ENCODE results near the gene RAB11FIP2. TPM values are rescaled to one million over a fixed set of nuclear protein-coding genes. Genes with fewer than 3 reads are reported as not detected.

Gene RAB11FIP2
- total RNA-seq, 4 donors from 2014 or later: 21.2 to 27.9 (median 23.8) TPM

DNA sequence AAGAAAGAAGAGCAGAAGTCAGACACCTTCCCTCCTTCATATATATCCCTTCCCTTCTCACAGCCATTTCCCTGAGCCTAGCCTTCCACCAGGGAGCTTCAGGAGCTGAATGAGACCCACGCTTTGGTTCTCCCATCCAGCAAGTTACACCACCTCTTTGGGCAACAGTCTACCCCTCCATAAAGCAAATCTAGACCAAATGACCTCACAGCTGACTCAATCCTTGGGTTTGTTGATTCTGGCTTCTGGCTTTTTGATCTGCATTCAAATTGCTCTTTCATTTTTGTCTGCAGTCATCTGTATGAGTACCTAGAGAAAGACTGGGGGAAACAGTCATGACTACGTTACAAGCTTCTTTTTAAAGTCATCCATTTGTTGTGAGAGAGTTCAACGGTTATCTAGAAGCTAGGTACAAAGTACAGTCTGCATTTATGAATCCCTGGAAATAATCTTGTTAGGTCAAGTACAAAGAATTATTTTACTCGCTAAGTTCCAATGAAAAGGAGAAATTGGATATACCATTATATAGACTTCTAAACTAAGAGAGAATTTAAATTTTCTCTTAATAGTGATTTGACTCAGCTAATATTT lies 86.3 kb downstream of the RAB11FIP2 start:
- TF ChIP-seq, protein P1, sequence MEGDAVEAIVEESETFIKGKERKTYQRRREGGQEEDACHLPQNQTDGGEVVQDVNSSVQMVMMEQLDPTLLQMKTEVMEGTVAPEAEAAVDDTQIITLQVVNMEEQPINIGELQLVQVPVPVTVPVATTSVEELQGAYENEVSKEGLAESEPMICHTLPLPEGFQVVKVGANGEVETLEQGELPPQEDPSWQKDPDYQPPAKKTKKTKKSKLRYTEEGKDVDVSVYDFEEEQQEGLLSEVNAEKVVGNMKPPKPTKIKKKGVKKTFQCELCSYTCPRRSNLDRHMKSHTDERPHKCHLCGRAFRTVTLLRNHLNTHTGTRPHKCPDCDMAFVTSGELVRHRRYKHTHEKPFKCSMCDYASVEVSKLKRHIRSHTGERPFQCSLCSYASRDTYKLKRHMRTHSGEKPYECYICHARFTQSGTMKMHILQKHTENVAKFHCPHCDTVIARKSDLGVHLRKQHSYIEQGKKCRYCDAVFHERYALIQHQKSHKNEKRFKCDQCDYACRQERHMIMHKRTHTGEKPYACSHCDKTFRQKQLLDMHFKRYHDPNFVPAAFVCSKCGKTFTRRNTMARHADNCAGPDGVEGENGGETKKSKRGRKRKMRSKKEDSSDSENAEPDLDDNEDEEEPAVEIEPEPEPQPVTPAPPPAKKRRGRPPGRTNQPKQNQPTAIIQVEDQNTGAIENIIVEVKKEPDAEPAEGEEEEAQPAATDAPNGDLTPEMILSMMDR (IDR thresholded peaks at IDR 0.05): no peak
- DNase-seq (ENCODE audit: low spot score) (no peak), ATAC-seq (ENCODE audit: low FRiP score) (no peak)

DNA sequence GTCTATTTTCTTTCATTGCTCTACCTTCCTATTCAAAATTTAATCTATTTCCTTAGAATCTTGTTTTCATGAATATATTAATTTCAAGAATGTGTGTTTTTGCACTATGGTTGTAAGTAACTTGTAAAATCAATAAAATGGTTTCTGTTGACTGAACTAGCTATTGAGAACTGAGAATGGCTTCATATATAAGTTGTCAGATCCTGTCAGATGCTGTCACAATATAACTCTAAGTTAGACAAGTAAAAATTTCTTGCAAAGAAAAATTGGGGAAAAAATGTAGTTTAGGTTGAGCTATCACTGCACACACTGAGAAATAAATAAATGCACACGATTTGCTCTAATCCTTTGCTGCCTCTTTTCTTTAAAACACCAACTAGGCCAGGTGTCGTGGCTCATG lies 89.8 kb downstream of the RAB11FIP2 start:
- TF ChIP-seq, protein P1 (IDR thresholded peaks at IDR 0.05): no peak
- ATAC-seq (ENCODE audit: low FRiP score) (no peak), DNase-seq (ENCODE audit: low spot score) (no peak)

DNA sequence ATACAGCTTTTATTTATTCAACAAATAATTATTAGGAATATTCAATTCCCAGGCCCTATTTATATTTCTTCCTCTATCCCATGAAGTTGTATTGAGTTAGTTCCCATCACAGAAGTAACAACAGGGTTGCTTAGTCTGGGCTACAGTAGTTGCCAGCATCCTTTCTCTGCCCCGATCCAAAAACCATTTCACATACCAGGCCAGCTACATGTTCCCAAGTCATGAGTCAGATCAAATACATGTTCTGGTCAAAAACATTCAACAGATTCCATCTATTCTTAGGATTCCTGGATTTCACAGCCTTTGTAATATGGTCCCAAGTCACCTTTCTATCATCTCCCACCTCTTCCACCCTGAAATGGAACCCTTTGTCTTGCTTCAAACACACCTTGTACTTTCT lies 91.6 kb downstream of the RAB11FIP2 start:
- DNase-seq (ENCODE audit: low spot score) (no peak), ATAC-seq (ENCODE audit: low FRiP score) (no peak)
- TF ChIP-seq, protein P1 (IDR thresholded peaks at IDR 0.05): no peak
